Trophoblast cell (in vitro differentiated cells and primary cell): ENCODE data around the gene LEAP2.

Source experiments
- DNase-seq, 2 donors: peaks; one replicate each; pipeline ENCODE4 v3.0.0-alpha.2; 2016
- H2AFZ ChIP-seq: 2 replicates; pipeline ENCODE4 v1.6.1; 2013; ENCODE audit warnings: low read length, moderate library complexity, mild to moderate bottlenecking; ENCODE audit not compliant: insufficient read depth, poor library complexity
- H2AK5ac ChIP-seq: 2 replicates; pipeline ENCODE4 v1.6.1; 2013; ENCODE audit warnings: mild to moderate bottlenecking, low read length
- H2BK120ac ChIP-seq: 2 replicates; pipeline ENCODE4 v1.6.1; 2013; ENCODE audit warnings: low read length, mild to moderate bottlenecking, moderate library complexity; ENCODE audit not compliant: insufficient read depth, poor library complexity
- H2BK12ac ChIP-seq: 2 replicates; pipeline ENCODE4 v1.6.1; 2013; ENCODE audit warnings: mild to moderate bottlenecking, low read length, moderate library complexity
- H2BK5ac ChIP-seq: 2 replicates; pipeline ENCODE4 v1.6.1; 2013; ENCODE audit warnings: low read length, low read depth, moderate library complexity, mild to moderate bottlenecking; ENCODE audit not compliant: poor library complexity
- H3K14ac ChIP-seq: 2 replicates; pipeline ENCODE4 v1.6.1; 2013; ENCODE audit warnings: mild to moderate bottlenecking, low read length
- H3K18ac ChIP-seq: 2 replicates; pipeline ENCODE4 v1.6.1; 2013; ENCODE audit warnings: mild to moderate bottlenecking, low read length
- H3K23ac ChIP-seq: 2 replicates; pipeline ENCODE4 v1.6.1; 2013; ENCODE audit warnings: low read length
- H3K27ac ChIP-seq: 2 replicates; pipeline ENCODE4 v1.5.1; 2013; ENCODE audit warnings: low read depth, mild to moderate bottlenecking, inconsistent platforms, low read length, moderate library complexity
- H3K27me3 ChIP-seq: 2 replicates; pipeline ENCODE4 v1.6.1; 2013; ENCODE audit warnings: inconsistent platforms, mild to moderate bottlenecking, low read length, moderate library complexity; ENCODE audit not compliant: insufficient read depth
- H3K36me3 ChIP-seq, 2 experiments: 1 replicate in 1 of 2; 2 replicates in 1 of 2; pipeline ENCODE4 v1.6.1; 2013; ENCODE audit warnings: low read length in 2 of 2, mild to moderate bottlenecking in 2 of 2, moderate library complexity in 1 of 2; ENCODE audit not compliant: insufficient read depth in 2 of 2, control insufficient read depth in 1 of 2
- H3K4ac ChIP-seq: 2 replicates; pipeline ENCODE4 v1.6.1; 2013; ENCODE audit warnings: low read depth, mild to moderate bottlenecking, low read length, moderate library complexity
- H3K4me1 ChIP-seq, 2 experiments: 1 replicate in 1 of 2; 2 replicates in 1 of 2; pipeline ENCODE4 v1.6.1; 2013; ENCODE audit warnings: low read length in 2 of 2, mild to moderate bottlenecking in 2 of 2, moderate library complexity in 1 of 2; ENCODE audit not compliant: insufficient read depth in 2 of 2, control insufficient read depth in 1 of 2
- H3K4me2 ChIP-seq: 2 replicates; pipeline ENCODE4 v1.6.1; 2013; ENCODE audit warnings: inconsistent platforms, mild to moderate bottlenecking, low read length, moderate library complexity
- H3K4me3 ChIP-seq: 2 replicates; pipeline ENCODE4 v1.5.1; 2013; ENCODE audit warnings: mild to moderate bottlenecking, low read depth, low read length, inconsistent platforms
- H3K79me1 ChIP-seq: one replicate; pipeline ENCODE4 v1.6.1; 2013; ENCODE audit warnings: low read length
- H3K79me2 ChIP-seq: 2 replicates; pipeline ENCODE4 v1.6.1; 2013; ENCODE audit warnings: low read length, mild to moderate bottlenecking; ENCODE audit not compliant: control insufficient read depth, insufficient read depth, poor library complexity
- H3K9ac ChIP-seq: 2 replicates; pipeline ENCODE4 v1.6.1; 2013; ENCODE audit warnings: mild to moderate bottlenecking, low read length
- H3K9me3 ChIP-seq: 2 replicates; pipeline ENCODE4 v1.6.1; 2013; ENCODE audit warnings: low read depth, mild to moderate bottlenecking, control low read depth, inconsistent platforms, low read length; ENCODE audit not compliant: insufficient read depth
- H4K12ac ChIP-seq: 2 replicates; pipeline ENCODE4 v1.6.1; 2013; ENCODE audit warnings: low read depth, mild to moderate bottlenecking, low read length, moderate library complexity
- H4K8ac ChIP-seq: 2 replicates; pipeline ENCODE4 v1.6.1; 2013; ENCODE audit warnings: low read depth, mild to moderate bottlenecking, low read length, moderate library complexity
- H4K91ac ChIP-seq: one replicate; pipeline ENCODE4 v1.6.1; 2013; ENCODE audit warnings: low read depth, mild to moderate bottlenecking, low read length, moderate library complexity
- WGBS: extraction: QIAGEN DNeasy Blood & Tissue Kit; methylation state at CpG from one replicate; pipeline ENCODE4 v1.1.7; 2013; ENCODE audit warnings: missing lambda C conversion rate; ENCODE audit not compliant: insufficient read length, insufficient coverage; ENCODE audit errors: extremely low coverage; 5-methylcytosine and 5-hydroxymethylcytosine counted together

The LEAP2 gene

DNA sequence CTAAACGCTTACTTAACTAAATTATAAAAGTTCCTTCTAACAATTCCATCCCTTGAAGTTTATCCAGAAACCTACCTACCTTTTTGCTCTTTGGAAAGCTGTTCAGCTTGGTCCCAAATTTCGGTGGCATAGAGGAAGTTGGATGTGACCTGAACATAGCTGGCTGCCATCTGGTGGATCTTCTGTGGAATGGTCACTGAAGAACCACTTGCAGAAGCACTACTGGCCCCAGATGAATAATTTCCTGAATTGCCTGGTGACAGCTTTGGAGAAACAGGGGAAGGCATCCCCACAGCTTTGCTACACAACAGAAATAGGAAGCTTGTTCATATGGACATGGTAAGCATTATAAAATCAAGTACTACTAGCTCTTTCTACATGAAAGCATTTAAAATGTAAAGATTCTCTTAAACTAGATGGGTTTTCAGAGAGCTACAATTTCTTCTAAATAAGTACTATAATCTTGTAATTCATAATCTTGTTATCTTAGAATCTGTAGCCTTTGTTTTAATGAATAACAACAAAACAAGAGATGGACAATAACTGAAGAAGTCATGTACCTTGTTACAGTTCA lies 9.9 kb downstream of the LEAP2 start:
- Histone ChIP-seq H4K8ac (no peak overlapping the region), H3K27me3 (no peaks in the 10 kb centered on the region), H4K12ac (no peak overlapping the region), H3K14ac (no peak overlapping the region), H3K9ac (no peak overlapping the region), H2AK5ac (no peak overlapping the region), H3K4me3 (no peak overlapping the region), H2BK120ac (no peak overlapping the region), H3K4me1 (no peaks in the 10 kb centered on the region), H3K9me3 (no peaks in the 10 kb centered on the region), H4K91ac (no peak overlapping the region), H2BK12ac (no peak overlapping the region), H3K79me2 (no peaks in the 10 kb centered on the region), H3K23ac (no peak overlapping the region), H3K27ac (no peak overlapping the region), H3K4me2 (no peak overlapping the region), H3K36me3 (peaks cover 18 to 40% of the 10 kb centered on the region in 2 experiments), H2BK5ac (no peak overlapping the region), H2AFZ (no peak overlapping the region), H3K18ac (no peak overlapping the region), H3K79me1 (no peaks in the 10 kb centered on the region), H3K4ac (no peak overlapping the region)
- no CpG with 5 or more reads among the region's 2 CpGs for WGBS
- DNase-seq = peak; percentile 37 to 65

GRCh38 chr5:132884548-132884947 lies 11.1 kb downstream of the LEAP2 start:
- no peaks in the 10 kb centered on the region for H3K27me3 ChIP-seq
- no peak overlapping the region for H2BK120ac ChIP-seq
- WGBS = no CpG with 5 or more reads among the region's 2 CpGs
- H2AFZ ChIP-seq = no peak overlapping the region
- H3K4me1 ChIP-seq = no peaks in the 10 kb centered on the region
- peaks cover 21 to 44% of the 10 kb centered on the region in 2 experiments for H3K36me3 ChIP-seq
- no peak overlapping the region for H3K9ac ChIP-seq
- H2BK5ac ChIP-seq = no peak overlapping the region
- no peak overlapping the region for H3K18ac ChIP-seq
- H3K79me2 ChIP-seq = no peaks in the 10 kb centered on the region
- no peak overlapping the region for H3K14ac ChIP-seq
- no peak overlapping the region for H2BK12ac ChIP-seq
- no peak overlapping the region for H3K27ac ChIP-seq
- H3K4ac ChIP-seq = no peak overlapping the region
- H3K4me3 ChIP-seq = no peak overlapping the region
- H4K12ac ChIP-seq = no peak overlapping the region
- no peak overlapping the region for H3K23ac ChIP-seq
- no peak overlapping the region for H2AK5ac ChIP-seq
- no peak overlapping the region for H3K4me2 ChIP-seq
- DNase-seq = no peak
- H4K91ac ChIP-seq = no peak overlapping the region
- no peak overlapping the region for H4K8ac ChIP-seq
- H3K79me1 ChIP-seq = no peaks in the 10 kb centered on the region
- H3K9me3 ChIP-seq = no peaks in the 10 kb centered on the region

DNA sequence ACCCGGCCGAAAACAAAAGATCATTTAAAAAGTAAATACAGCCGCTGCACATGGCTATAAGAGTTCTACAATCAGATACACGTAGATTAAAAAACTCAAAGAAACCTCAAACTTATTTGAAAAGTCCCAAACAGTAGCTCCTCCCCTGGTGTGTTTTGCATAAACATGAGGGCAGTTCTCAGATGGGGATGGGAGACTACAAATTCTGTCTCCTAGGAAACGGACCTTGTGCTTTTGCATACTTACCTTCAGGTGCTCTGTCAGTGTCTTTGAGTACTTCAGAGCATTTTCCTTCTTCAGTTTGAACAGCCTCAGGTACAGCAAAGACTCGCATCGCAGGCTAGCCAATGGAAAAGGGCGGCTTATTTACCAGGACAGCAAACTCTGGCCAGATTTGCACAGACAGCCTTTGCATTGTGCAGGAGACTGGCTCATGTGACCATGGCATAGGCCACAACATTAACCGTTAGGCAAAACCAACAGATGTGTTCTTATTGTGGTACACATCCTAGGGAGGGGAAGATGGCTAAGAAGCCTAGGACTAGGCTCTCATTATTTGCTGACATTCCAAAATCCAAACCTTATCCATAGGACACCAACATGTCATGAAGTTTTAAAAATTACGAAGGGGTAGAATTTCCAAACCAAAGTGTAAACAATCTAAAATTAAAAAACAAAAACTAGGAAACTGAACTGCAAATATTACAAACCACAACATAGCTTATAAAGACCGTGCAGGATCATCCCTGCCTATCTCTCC lies 12.8 kb downstream of the LEAP2 start:
- no peaks in the 10 kb centered on the region for H3K79me2 ChIP-seq
- H2AFZ ChIP-seq = no peak overlapping the region
- H3K36me3 ChIP-seq = peaks cover 23 to 43% of the 10 kb centered on the region in 2 experiments
- no peak overlapping the region for H2AK5ac ChIP-seq
- H3K4me2 ChIP-seq = no peak overlapping the region
- no peaks in the 10 kb centered on the region for H3K9me3 ChIP-seq
- WGBS = no CpG with 5 or more reads among the region's 11 CpGs
- no peak overlapping the region for H3K4me3 ChIP-seq
- H3K4ac ChIP-seq = no peak overlapping the region
- H2BK5ac ChIP-seq = no peak overlapping the region
- H2BK120ac ChIP-seq = no peak overlapping the region
- H3K18ac ChIP-seq = no peak overlapping the region
- H3K79me1 ChIP-seq = no peaks in the 10 kb centered on the region
- H4K8ac ChIP-seq = no peak overlapping the region
- no peak overlapping the region for H3K14ac ChIP-seq
- H3K9ac ChIP-seq = no peak overlapping the region
- no peaks in the 10 kb centered on the region for H3K27me3 ChIP-seq
- no peak overlapping the region for H2BK12ac ChIP-seq
- DNase-seq = no peak
- H3K23ac ChIP-seq = no peak overlapping the region
- H4K12ac ChIP-seq = no peak overlapping the region
- no peaks in the 10 kb centered on the region for H3K4me1 ChIP-seq
- no peak overlapping the region for H4K91ac ChIP-seq
- H3K27ac ChIP-seq = no peak overlapping the region

- Histone ChIP-seq H3K79me1 (no peaks in the 10 kb centered on the region), H3K4me2 (no peak overlapping the region), H3K27me3 (no peaks in the 10 kb centered on the region), H3K4me1 (no peaks in the 10 kb centered on the region), H4K8ac (no peak overlapping the region), H2AK5ac (no peak overlapping the region), H3K36me3 (peaks cover 16 to 45% of the 10 kb centered on the region in 2 experiments), H3K9ac (no peak overlapping the region), H3K14ac (no peak overlapping the region), H2BK120ac (no peak overlapping the region), H3K18ac (no peak overlapping the region), H4K12ac (no peak overlapping the region), H2BK5ac (no peak overlapping the region), H3K4me3 (no peak overlapping the region), H2BK12ac (no peak overlapping the region), H4K91ac (no peak overlapping the region), H3K79me2 (no peaks in the 10 kb centered on the region), H3K23ac (no peak overlapping the region), H3K4ac (no peak overlapping the region), H3K27ac (no peak overlapping the region), H3K9me3 (no peaks in the 10 kb centered on the region), H2AFZ (no peak overlapping the region)
- DNase-seq = no peak
- no CpG with 5 or more reads among the region's 1 CpG for WGBS
Observed at GRCh38 chr5:132887283-132887682, 13.8 kb downstream of the LEAP2 start.
